IPS-11a (cell line): ENCODE results near the gene RBM47.

Experiments
- H3K4me3 ChIP-seq: one replicate; pipeline ENCODE4 v1.5.1; 2013; ENCODE audit warnings: low read depth, low read length, control low read depth

The RBM47 gene

DNA sequence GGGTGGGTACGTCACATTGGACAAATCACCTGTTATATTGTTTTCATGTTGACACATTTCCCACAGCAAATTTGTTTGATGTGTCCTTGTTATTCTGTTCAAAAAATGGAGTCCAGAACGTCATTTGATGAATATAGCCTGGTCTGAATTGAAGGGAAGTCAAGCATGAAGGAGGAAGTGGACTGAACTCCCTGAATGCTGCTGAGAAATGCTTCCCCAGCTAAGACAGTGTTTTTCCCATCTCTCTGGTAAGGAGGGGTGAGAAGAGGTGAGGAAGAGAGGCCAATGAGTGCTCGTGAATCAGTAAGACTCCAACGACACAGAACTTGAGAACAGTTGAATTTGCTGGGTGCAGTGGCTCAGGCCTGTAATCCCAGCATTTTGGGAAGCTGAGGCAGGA lies 127.4 kb downstream of the RBM47 start:
- no peak overlapping the region for H3K4me3 ChIP-seq

DNA sequence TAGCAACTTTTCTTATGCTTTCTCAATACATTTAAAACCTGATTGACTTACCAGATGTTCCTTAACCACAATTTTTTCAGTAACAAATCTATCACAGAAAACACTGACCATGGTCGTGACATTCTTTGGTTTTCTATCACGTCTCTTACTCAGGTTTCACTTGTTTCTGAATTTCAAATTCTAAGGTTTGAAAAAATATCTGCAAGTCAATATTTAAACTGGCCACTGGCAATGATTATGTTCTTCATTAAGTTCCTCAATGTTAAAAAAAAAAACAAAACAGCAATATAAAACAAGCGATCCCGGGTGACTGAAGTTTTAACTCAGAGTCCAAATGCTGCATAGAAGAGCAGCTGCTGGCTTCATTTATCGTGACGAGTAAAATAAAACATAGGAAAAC lies 128.9 kb downstream of the RBM47 start:
- H3K4me3 ChIP-seq = no peak overlapping the region

- no peak overlapping the region for H3K4me3 ChIP-seq
These were observed 136.5 kb downstream of the RBM47 start for GRCh38 chr4:40493160-40493559.

GRCh38 chr4:40492691-40493090 lies 137.0 kb downstream of the RBM47 start:
- H3K4me3 ChIP-seq = no peak overlapping the region

DNA sequence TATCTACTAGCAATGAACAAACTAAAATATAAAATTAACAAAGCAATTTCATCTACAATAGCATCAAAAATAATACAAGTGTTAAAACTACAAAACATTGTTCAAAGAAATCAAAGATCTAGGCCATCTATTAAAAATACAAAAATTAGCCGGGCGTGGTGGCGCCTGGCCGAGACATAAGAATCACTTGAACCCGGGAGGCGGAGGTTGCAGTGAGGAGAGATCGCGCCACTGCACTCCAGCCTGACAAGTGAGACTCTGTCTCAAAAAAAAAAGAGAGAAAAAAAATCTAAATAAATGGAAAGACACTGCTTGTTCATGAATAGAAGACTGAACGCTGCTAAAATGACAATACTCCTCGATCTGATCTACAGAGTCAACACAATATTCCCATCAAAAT lies 139.2 kb downstream of the RBM47 start:
- no peak overlapping the region for H3K4me3 ChIP-seq

DNA sequence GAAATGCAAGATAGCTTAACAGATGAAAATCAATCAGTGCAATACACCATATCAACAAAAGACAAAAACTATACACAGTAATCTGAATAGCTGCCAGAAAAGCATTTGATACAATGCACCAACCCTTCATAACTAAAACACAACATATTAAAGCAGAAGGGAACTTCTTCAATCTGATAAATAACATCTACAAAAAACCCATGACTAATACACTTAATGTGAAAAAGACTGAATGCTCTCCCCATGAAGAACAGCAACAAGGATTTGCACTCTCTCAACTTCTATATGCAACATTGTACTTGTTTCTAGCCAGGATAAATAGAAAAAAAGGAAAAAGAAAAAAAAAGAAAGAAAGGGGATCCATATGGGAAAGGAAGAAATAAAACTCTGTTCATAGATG lies 139.7 kb downstream of the RBM47 start:
- H3K4me3 ChIP-seq = no peak overlapping the region

- no peak overlapping the region for H3K4me3 ChIP-seq
These were observed 143.1 kb downstream of the RBM47 start for GRCh38 chr4:40486534-40486933.

DNA sequence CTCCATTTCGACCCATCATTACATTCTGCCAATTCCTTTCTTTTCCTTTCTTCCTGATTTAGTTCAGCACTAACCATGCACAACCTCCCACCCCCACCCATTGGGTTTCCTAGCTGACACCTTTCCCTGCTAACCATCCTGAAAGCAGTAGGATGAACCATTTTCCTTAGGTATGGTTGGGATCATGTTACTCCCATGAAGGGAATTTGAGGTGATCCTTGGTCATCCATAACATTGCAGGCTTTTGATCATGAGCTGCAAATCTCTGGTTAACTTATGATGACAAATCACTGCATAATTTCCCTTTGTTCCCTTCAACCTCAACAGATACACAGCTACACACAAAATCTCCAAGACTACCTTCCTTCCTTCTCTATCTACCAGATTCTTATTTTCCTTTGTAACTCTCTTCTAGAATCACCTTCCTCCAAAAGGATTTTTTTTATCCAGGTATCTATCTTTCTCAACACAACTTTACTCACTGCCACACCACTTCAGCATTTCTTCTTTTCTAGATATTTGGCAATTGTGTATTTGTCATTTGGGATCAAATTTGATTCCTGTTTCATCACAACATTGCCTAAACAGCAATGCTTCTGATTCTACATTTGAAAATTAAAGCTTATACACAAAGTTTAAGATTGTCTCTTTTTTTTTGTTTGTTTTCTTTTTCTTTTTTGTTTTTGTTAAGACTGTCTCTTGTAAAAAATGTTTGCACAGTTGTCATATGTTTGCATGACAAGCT lies 145.1 kb downstream of the RBM47 start:
- no peak overlapping the region for H3K4me3 ChIP-seq

- H3K4me3 ChIP-seq = no peak overlapping the region
These were observed 146.5 kb downstream of the RBM47 start for GRCh38 chr4:40482985-40483647.

GRCh38 chr4:40481977-40482376 lies 147.7 kb downstream of the RBM47 start:
- no peak overlapping the region for H3K4me3 ChIP-seq

DNA sequence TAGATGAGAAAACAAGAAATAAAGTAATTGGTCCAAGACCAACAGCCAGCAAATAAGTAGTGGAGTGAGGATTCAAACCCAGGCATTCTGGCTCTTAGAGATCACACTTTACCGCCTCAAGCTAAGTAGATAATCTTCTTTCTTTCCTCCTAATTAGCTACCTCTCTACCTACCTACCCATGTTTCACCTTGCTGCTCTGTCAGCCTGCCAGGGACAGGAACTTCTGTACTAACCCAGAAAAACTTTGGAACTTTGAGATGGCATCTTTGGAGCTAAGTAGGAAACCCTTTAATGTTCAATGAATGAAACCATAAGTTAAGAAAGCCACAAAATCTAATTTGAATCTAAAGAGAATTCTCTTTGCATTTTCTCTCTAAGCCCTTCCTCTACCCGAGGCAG lies 149.4 kb downstream of the RBM47 start:
- no peak overlapping the region for H3K4me3 ChIP-seq

GRCh38 chr4:40479378-40479777 lies 150.3 kb downstream of the RBM47 start:
- H3K4me3 ChIP-seq = no peak overlapping the region

DNA sequence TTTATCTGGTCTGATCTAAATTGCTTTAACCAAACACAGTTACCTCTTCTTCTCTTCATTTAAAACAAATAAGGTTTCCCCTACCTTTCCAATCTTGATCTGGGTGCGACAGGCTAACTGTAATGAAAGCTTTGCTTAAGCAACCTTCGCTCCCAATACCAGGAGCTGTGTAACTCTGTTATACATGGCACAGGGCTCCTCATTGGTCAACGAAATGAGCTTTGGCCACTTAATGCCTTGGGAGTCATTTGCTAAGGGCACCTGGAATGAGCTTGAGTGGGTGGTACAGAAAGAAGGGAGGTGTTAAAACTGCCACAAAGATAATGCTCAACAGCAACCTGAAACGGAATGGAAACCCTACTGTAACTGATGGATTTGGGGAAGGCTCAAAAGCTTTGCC lies 154.1 kb downstream of the RBM47 start:
- no peak overlapping the region for H3K4me3 ChIP-seq

GRCh38 chr4:40473578-40474388 lies 155.9 kb downstream of the RBM47 start:
- H3K4me3 ChIP-seq = no peak overlapping the region

DNA sequence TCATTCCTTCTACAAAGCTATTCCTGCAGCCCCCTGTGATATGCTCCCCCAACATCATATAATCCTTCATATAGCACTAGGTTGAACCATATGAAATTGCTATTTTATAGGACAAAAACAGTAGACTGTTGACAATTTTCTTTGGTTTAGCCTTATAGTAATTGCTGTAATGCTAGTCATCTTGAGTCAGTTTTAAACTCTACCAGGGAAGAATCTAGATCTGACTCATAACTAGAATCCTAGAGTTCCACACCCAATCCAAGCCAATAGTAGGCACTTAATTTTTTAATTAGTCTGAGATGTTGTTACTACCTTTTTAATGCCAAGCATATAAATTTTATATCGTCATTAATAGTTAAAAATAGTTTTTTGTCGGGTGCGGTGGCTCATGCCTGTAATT lies 157.7 kb downstream of the RBM47 start:
- H3K4me3 ChIP-seq = no peak overlapping the region

GRCh38 chr4:40466789-40467188 lies 162.9 kb downstream of the RBM47 start:
- H3K4me3 ChIP-seq = no peak overlapping the region

DNA sequence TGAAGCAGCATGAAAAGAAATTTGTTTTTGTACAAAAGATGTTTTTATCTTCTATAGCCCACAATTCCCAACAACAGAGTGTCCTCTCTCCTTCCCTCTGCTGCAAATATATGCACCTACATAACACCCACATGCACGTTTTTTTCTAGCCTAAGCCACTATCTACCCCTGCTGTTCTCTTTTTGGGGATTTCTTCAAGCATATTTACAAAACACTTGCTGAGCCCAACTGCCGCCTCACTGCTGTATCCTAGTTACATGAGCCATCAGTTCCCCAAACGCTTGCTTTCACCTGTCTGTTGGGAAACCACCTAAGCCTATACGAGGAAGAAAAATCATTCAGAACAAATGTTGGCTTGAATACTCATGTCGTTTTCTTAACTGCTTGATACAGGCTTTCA lies 167.3 kb downstream of the RBM47 start:
- no peak overlapping the region for H3K4me3 ChIP-seq

DNA sequence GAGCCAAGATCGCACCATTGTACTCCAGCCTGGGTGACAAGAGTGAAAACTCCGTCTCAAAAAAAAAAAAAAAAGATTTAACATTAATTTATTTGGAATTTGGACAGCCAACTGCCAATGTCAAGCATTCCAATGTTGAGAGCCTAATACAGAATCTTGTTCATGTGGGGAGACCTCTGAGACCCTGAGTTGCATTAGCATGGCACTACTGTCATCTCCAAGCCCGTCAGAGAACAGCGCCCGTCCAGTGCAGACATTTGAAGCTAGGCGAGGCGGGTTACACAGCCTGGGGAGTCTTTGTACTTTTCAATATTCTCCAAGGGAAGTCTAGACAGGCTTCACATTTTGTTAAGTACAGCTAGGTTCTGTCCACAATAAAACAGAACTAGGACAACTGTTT lies 167.8 kb downstream of the RBM47 start:
- H3K4me3 ChIP-seq = no peak overlapping the region

- no peak overlapping the region for H3K4me3 ChIP-seq
These were observed 168.6 kb downstream of the RBM47 start for GRCh38 chr4:40461062-40461461.

- H3K4me3 ChIP-seq = no peak overlapping the region
These were observed 171.0 kb downstream of the RBM47 start for GRCh38 chr4:40458683-40459082.

- no peak overlapping the region for H3K4me3 ChIP-seq
These were observed 171.6 kb downstream of the RBM47 start for GRCh38 chr4:40458109-40458508.

DNA sequence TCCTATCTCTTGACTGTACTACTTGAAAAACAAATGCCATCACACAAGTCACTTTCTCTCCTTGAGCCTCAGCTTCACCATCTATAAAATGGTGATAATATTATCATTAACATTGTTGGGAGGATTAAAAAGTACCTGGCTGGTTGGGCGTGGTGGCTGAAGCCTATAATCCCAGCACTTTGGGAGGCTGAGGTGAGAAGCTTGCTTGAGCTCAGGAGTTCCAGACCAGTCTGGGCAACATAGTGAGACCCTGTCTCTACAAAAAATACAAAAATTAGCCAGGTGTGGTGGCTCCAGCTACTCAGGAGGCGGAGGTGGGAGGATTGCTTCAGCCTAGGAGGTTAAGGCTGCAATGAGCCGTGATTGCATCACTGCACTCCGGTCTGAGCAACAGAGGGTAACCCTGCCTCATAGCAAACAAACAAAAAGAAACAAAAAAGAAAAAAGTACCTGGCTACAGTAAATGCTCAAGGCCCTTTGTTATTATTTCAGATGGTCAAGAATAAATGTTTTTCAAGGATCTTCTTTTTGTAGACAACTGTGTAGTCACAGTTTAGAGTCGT lies 174.2 kb downstream of the RBM47 start:
- no peak overlapping the region for H3K4me3 ChIP-seq
